ENCODE results near the gene TACR1. TPM values are rescaled to one million over a fixed set of nuclear protein-coding genes. Genes with fewer than 3 reads are reported as not detected.
A peak's percentile ranks its signal among the peaks of the same experiment; 100 is the strongest.

TACR1 gene
- total and polyA plus RNA-seq, 2 of the 4 experiments (the other 2 are of a cell fraction): under 0.01 to 0.09 TPM

GRCh38 chr2:75023666-75024455 lies 175.5 kb downstream of the TACR1 start:
- H3K18ac ChIP-seq (ENCODE audit: low read depth, low read length): peak overlapping the region; percentile 38
- H3K79me1 ChIP-seq (ENCODE audit: low read depth in 1 of 2, low read length in 2 of 2): no peaks in the 10 kb centered on the region
- H3K27ac ChIP-seq (ENCODE audit: insufficient read depth, low read length): no peak overlapping the region
- WGBS, 2 experiments (ENCODE audit: extremely low coverage in 2 of 2, insufficient read length in 1 of 2): no CpG with 5 or more reads among the region's 3 CpGs
- H2BK15ac ChIP-seq (ENCODE audit: low read depth, low read length): peak overlapping the region; percentile 89; the same call in 2 of the 3 replicates
- ChIA-PET CTCF (no interaction called here), POLR2A (ENCODE audit: unreplicated experiment) (no interaction called here)
- peak overlapping the region; percentile 44; the same call in 1 of the 2 replicates for H4K5ac ChIP-seq (ENCODE audit: low read depth, low read length)
- H3K14ac ChIP-seq (replicated peaks; ENCODE audit: low read depth, low read length): no peak overlapping the region
- no peaks in the 10 kb centered on the region for H4K20me1 ChIP-seq (ENCODE audit: insufficient read depth, low read length)
- H3K4ac ChIP-seq (ENCODE audit: low read depth, low read length): peak overlapping the region; percentile 73
- DNase-seq: no peak
- H3K36me3 ChIP-seq (ENCODE audit: control insufficient read depth, insufficient read depth, low read length): no peaks in the 10 kb centered on the region
- H2AFZ ChIP-seq (replicated peaks; ENCODE audit: low read length, poor library complexity): no peak overlapping the region
- in situ Hi-C loops (cut with MboI; ENCODE audit: low sequenced_read_pairs): no loop called here
- no peak overlapping the region for H2BK5ac ChIP-seq (ENCODE audit: low read depth, low read length, poor library complexity, severe bottlenecking)
- H3K23ac ChIP-seq (ENCODE audit: low read depth, low read length): no peak overlapping the region
- intact Hi-C loops (cut with micrococcal nuclease): no loop called here
- H3K4me1 ChIP-seq (ENCODE audit: control insufficient read depth, insufficient read depth, low read length): peaks cover 9% of the 10 kb centered on the region
- no peak overlapping the region for H3K4me3 ChIP-seq (ENCODE audit: insufficient read depth, low read depth, low read length)
- H2AK9ac ChIP-seq (replicated peaks; ENCODE audit: low read depth, low read length, poor library complexity): no peak overlapping the region
- H3K9ac ChIP-seq (ENCODE audit: low read depth, low read length): no peak overlapping the region
- BruUV-seq (replicated peaks): no TSS peak
- no peak for ATAC-seq (ENCODE audit: low read depth)
- peak overlapping the region; percentile 77 for H4K91ac ChIP-seq (ENCODE audit: insufficient read depth, low read depth, low read length)
- dilution Hi-C loops (cut with HindIII; ENCODE audit: low sequenced_read_pairs, unreplicated experiment): no loop called here
- H4K8ac ChIP-seq (ENCODE audit: low read depth in 2 of 2, low read length in 2 of 2): no peak overlapping the region
- no peaks in the 10 kb centered on the region for H3K9me3 ChIP-seq (ENCODE audit: control insufficient read depth, insufficient read depth, low read length)
- no peaks in the 10 kb centered on the region for H3K27me3 ChIP-seq (ENCODE audit: control insufficient read depth, insufficient read depth, low read length)
- peak overlapping the region; percentile 81 for H2BK20ac ChIP-seq (ENCODE audit: low read depth, low read length)
- peak overlapping the region; percentile 19; the same call in 1 of the 2 replicates for H2AK5ac ChIP-seq (ENCODE audit: low read depth, low read length)
- no peak overlapping the region for H3K56ac ChIP-seq (ENCODE audit: extremely low read depth, insufficient read depth, low read length)
- H2BK120ac ChIP-seq (ENCODE audit: low read depth, low read length): peak overlapping the region; percentile 64; the same call in 1 of the 2 replicates
- no peak overlapping the region for H3K4me2 ChIP-seq (ENCODE audit: low read depth, low read length)
- H3K9me1 ChIP-seq (ENCODE audit: insufficient read depth, low read length): peaks cover 2% of the 10 kb centered on the region; the same call in 1 of the 2 replicates
- TF ChIP-seq RFX5 (IDR thresholded peaks at IDR 0.05; ENCODE audit: low read depth, low read length) (no peak), FOS (IDR thresholded peaks at IDR 0.05; ENCODE audit: low read depth, low read length) (no peak), MAZ (IDR thresholded peaks at IDR 0.05; ENCODE audit: borderline replicate concordance, low read depth, low read length) (no peak), SMC3 (IDR thresholded peaks at IDR 0.05; ENCODE audit: low read depth, low read length) (no peak), RCOR1 (IDR thresholded peaks at IDR 0.05; ENCODE audit: insufficient replicate concordance, low read length) (no peak), CTCF (conservative IDR thresholded peaks at IDR 0.05; ENCODE audit: low read depth, low read length) (no peak), USF2 (IDR thresholded peaks at IDR 0.05; ENCODE audit: low read depth, low read length) (no peak), BHLHE40 (IDR thresholded peaks at IDR 0.05; ENCODE audit: low read depth, low read length) (no peak), MXI1 (IDR thresholded peaks at IDR 0.05; ENCODE audit: borderline replicate concordance, low read depth, low read length) (no peak), ELK1 (IDR thresholded peaks at IDR 0.05; ENCODE audit: borderline replicate concordance, low read depth, low read length) (no peak), POLR2A (IDR thresholded peaks at IDR 0.05; ENCODE audit: low read depth, low read length) (no peak), CEBPB (IDR thresholded peaks at IDR 0.05; ENCODE audit: low read depth, low read length) (no peak), NFE2L2 (IDR thresholded peaks at IDR 0.05; ENCODE audit: low read depth, low read length) (no peak), CHD1 (IDR thresholded peaks at IDR 0.05; ENCODE audit: low read depth, low read length) (no peak), MAFK (IDR thresholded peaks at IDR 0.05; ENCODE audit: low read depth, low read length) (no peak)
